CMK (cell line): ENCODE data around the gene UBA52.
"Not testable (repeated sequence)": the region's sequence is repeated elsewhere in the genome, so short reads cannot be mapped to it uniquely, and the experiment has no call there.

Experiments
- DNase-seq: peaks from one replicate; pipeline ENCODE4 v3.0.0-alpha.2; 2010; ENCODE audit warnings: low read depth

The UBA52 gene

GRCh38 chr19:18557411-18558201 lies 14.1 kb upstream of the UBA52 start, which contains the start of gene KXD1:
Gene KXD1, plus strand, starts transcription at chr19:18557870. Its CDS starts 4,187 bp downstream, at chr19:18562057.
- peak; percentile 89 for DNase-seq

DNA sequence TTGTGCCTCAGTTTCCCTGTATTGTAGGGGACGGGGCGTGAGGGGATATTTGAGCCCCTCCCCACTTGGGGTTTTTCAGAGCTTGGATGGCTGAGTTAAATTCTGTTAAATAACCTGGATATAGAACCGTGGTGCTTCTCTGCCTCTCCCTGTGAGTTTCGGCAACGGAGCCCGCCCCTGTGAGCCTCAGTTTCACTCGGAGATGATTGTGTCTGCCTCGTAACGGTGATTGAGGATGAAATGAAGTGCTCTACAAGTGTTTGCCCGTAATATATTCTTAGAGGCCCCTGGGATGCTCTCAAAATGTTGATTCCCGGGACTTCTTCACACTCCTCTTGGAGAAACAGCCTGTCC lies 13.5 kb upstream of the UBA52 start:
- no peak for DNase-seq

DNA sequence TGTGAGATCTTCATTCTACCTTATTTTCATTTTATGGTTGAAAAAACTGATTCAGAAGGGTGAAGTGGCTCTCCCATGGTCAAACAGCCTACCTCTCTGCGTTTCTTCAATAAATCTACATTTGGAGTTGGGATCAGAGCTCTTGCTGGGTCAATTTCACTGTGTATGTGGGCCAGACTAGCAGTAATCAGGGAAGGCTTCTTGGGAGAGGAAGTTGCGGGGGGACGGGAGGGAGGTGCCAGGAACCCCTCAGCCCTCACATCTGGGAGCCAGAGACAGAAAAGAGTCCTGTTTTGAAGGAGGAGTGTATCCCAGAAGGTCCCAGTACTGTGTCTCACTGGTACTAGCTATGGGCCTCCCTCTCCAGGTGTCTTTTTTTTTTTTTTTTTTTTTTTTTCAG lies 13.1 kb upstream of the UBA52 start:
- DNase-seq, result no peak

DNA sequence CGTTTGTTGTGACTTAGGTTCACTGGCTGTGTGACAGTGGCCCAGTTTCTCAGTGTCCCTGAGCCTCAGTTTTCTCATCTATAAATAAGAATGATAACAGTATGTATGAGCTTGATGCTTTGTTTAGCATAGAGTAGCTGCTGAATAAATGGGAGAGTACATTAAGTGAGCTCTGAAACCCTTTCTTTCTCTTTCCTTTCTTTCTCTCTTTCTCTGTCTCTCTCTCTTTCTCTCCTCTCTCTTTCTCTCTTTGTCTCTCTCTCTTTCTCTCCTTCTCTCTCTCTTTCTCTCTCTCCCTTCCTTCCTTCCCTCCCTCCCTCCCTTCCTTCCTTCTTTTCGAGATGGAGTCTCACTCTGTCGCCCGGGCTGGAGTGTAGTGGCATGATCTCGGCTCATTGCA lies 12.0 kb upstream of the UBA52 start:
- no peak for DNase-seq

GRCh38 chr19:18562086-18562485 lies 9.6 kb upstream of the UBA52 start:
- DNase-seq, result no peak

DNA sequence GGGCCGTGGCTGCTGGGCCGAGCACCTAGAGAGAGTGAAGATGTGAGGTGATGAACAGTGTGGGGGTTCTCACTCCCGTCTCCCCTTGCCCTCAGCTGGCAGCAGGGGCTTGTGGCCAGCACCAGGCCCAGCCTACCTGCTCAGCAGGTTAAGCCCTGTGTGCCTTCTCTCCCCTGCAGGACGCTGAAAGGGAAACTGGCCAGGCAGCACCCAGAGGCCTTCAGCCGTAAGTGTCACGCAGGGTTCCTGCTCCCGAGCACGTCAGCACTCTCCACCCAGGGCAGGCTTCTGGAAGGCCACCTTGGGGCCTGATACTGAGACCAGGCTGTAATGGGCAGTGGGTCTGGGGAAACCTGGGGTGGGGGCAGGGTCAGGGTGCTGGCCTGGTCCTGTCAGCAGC lies 4.7 kb upstream of the UBA52 start:
- DNase-seq, result no peak

DNA sequence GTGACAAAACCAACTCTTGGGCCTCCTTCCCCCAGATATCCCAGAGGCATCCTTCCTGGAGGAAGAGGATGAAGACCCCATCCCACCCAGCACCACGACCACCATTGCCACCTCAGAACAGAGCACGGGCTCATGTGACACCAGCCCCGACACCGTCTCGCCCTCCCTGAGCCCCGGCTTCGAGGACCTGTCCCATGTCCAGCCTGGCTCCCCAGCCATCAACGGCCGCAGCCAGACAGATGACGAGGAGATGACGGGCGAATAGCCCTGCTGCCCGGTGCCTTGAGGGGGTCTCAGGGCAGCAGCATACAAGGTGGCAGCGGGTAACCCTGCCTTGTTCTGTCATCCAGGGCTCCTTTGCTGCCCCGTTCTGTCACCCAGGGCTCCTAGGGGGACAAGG lies 3.3 kb upstream of the UBA52 start:
- DNase-seq, result no peak

GRCh38 chr19:18574691-18575291 lies 3.1 kb downstream of the UBA52 start:
- no peak for DNase-seq

DNA sequence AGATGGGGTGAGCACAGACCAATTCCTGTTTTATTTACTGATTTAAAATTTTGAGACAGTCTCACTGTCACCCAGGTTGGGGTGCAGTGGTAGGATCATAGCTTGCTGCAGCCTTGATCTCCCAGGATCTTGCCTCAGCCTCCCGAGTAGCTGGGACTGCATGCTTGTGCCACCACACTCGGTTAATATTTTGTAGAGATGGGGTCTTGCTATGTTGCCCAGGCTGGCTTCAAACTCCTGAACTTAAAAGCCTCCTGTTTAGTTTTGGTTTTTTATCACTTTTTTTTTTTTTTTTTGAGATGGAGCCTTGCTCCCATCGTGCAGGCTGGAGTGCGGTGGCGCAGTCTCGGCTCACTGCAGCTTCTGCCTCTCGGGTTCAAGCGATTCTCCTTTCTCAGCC lies 4.7 kb downstream of the UBA52 start:
- no peak for DNase-seq

DNA sequence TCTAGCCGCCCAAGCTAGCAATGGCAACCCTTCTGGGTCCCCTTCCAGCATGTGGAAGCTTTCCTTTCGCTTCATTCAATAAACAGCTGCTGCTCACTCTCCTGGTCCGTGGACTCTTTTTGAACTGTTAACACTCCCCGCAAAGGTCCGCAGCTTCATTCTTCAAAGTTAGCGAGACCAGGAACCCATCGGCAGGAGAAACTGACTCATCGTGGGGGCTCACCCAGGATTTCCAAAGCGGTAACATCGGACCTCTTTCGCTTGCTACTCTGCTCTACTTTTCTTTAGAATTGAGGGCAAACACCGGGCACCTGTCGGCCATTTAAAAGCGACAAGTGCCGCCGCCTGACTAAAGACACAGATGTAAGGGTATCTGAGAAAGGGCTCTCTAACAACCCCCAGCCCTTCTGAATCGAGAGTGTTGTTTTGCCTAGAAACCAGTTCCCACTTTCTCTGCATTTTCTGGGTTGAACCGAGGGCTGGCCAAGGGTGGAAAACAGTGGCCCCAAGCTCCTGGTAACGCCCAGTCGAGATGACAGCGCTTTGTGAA lies 5.8 kb downstream of the UBA52 start:
- no peak for DNase-seq

- no peak for DNase-seq
Observed at GRCh38 chr19:18580311-18580710, 8.7 kb downstream of the UBA52 start.

GRCh38 chr19:18586306-18586705 lies 14.6 kb downstream of the UBA52 start:
- DNase-seq, result no peak

DNA sequence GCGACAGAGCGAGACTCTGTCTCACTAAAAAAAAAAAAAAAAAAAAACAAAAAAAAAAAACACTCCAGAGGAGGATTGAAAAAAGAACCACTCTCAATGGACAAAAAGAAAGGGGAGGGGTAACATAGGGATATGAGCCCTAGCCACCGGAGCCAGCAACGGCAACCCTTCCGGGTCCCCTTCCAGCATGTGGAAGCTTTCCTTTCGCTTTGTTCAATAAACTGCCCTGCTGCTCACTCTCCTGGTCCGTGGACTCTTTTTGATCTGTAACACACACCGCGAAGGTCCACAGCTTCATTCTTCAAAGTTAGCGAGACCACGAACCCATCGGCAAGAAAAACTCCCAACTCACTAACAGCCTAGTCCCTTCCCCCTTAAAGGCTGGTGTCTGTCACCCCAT lies 15.9 kb downstream of the UBA52 start:
- no peak for DNase-seq

- DNase-seq, result no peak
Observed at GRCh38 chr19:18587962-18588610, 16.4 kb downstream of the UBA52 start.

DNA sequence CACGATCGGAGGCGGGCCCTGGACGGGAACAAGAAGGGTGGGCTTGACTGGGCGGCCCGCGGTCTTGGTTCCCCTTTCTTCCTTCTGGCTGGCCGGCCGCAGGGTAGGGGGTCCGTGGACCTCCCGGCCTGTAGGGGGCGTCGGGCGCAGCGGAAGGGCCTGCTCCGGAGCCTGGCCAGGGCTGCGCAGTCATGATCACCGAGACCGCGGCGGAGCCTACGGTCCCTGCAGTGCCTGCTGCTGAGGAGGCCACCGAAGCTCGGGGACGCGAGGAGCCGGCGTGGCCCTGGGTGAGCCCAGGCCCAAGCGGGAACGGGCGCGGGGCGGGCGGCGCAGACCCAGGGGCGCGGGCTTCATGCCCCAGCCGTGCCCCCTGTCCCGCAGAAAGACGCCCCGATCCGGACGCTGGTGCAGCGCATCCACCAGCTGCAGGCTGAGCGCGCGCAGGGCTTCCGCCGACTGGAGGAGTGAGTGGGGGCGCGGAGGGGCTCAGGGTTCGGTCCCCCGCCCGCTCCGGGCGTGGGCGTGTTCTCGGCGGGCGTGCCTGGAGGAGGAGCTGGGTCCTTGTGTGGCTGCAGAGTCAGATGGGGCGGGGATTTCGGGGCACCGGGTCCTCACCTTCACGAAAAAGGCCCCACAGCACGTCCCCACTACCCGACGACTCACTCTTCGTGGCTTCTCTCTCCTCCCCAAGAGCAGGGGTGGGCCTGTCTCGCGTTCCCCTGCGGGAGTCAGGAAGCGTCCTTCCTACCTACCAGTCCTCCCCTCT lies 17.1 kb downstream of the UBA52 start, which contains the start of gene REX1BD:
TSS of gene REX1BD (plus strand) at position 188 of the 769 bp plus-strand sequence. CDS start at position 192, 4 bp downstream.
- DNase-seq, result peak; percentile 80

- DNase-seq, result no peak
Observed at GRCh38 chr19:18589380-18590272, 18.0 kb downstream of the UBA52 start.

DNA sequence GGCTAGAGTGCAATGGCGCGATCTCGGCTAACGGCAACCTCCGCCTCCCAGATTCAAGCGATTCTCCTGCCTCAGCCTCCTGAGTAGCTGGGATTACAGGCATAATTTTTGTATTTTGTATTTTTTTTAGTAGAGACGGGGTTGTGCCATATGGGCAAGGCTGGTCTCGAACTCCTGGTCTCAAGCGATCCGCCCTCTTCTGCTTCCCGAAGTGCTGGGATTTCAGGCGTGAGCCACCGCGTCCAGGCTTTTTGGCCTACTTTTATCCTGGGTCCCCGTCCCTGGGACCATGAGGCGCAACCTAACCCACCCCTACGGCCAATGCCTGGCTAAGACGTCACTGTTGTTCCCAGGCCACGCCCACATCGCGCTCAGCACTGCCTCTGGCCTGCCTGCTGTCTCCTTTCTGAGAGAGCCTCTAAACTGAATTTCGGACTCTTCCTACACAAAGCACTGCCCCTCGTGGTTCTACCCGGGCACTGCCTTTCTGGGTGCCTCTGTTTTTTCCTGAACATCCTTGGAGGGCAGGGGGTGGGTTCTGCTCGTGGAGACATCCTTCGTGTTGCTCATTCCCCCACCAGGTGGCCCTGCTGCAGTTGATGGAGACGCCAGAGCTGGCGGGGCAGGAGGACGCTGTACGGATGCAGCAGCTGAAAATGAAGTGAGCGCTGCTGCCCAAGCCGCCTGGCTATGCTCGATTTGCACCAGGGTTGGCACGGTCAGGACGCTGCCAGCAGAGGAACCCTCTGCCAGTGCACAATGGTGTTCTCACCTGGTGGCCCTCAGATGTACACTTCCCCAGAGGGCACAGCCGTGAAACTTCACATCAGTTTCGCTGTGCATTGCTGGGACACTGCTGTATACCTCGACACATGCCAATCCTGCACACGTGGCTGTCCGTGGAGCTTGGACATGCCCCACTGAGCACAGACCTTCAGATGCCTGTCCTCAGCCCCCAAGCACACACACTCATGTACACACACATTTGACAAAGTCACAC lies 18.9 kb downstream of the UBA52 start:
- no peak for DNase-seq

GRCh38 chr19:18591735-18592385 lies 20.2 kb downstream of the UBA52 start:
- DNase-seq, result no peak

- DNase-seq, result not testable (repeated sequence)
Observed at GRCh38 chr19:18592732-18593131, 21.1 kb downstream of the UBA52 start.
